A673 (cell line): Measurements from ENCODE around the gene MAP3K10.

Source experiments
- EZH2 ChIP-seq: fragments of 200-600 bp; sonication (generic); IDR thresholded peaks from 2 replicates; pipeline ENCODE4 v1.6.1; 2017; ENCODE audit warnings: borderline replicate concordance, low read depth, mild to moderate bottlenecking, mixed read lengths, antibody characterized with exemption, low read length; ENCODE audit not compliant: poor library complexity, severe bottlenecking
- TF ChIP-seq, protein P1 (sequence below): fragments of 300-800, 200-600 bp; sonication (generic); conservative IDR thresholded peaks from 2 replicates; pipeline ENCODE4 v1.5.1; 2017; ENCODE audit warnings: low read depth, mild to moderate bottlenecking, antibody characterized with exemption, low read length, moderate library complexity, mixed read lengths

DNA sequence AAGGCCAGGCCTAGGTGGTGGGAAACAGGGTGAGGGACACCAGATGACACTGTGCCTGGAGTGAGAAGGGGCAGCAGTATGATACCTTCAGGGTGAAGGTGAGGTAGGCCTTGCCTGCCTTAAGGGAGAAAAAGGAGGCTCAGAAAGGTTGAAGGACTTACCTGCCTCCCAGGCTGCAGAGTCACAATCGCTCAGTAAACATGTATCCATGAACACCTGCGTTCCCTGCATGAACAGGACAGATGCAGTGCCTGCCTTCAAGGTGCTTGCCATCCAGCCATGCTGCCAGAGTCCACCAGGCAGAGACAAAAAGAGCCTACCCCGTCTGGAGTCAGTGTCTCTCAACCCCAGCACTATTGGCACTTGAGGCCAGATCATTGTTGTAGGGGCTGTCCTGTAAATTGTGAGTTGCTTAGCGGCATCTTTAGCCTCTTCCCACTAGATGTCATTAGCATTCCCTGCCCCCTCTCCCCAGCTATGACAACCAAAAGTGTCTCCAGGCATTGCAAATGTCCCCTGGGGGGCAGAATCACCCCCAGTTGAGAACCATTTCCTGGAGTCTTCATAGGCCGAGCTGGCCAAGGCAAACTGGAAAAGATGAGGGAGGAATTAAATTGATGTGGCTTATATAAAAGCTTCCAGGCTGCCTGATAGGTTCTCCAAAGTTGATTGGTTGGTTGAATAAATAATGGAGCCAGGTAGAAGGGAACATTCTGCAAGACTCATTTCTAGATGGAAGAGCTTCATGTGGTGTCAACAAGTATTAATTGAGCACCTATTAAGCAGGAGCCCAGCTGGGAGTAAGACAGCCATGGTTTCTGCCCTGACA lies 1.7 kb downstream of the MAP3K10 start:
- TF ChIP-seq, protein P1, sequence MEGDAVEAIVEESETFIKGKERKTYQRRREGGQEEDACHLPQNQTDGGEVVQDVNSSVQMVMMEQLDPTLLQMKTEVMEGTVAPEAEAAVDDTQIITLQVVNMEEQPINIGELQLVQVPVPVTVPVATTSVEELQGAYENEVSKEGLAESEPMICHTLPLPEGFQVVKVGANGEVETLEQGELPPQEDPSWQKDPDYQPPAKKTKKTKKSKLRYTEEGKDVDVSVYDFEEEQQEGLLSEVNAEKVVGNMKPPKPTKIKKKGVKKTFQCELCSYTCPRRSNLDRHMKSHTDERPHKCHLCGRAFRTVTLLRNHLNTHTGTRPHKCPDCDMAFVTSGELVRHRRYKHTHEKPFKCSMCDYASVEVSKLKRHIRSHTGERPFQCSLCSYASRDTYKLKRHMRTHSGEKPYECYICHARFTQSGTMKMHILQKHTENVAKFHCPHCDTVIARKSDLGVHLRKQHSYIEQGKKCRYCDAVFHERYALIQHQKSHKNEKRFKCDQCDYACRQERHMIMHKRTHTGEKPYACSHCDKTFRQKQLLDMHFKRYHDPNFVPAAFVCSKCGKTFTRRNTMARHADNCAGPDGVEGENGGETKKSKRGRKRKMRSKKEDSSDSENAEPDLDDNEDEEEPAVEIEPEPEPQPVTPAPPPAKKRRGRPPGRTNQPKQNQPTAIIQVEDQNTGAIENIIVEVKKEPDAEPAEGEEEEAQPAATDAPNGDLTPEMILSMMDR: no peak
- no peak for TF ChIP-seq EZH2
